Vagina (tissue), 2 donors: ENCODE results near the gene NID1.

Source experiments
- POLR2A ChIP-seq, 2 donors: fragments of 450-650 bp; IDR thresholded peaks; one replicate each; pipeline ENCODE4 v1.6.1; 2017; ENCODE audit warnings: antibody characterized with exemption in 2 of 2, mild to moderate bottlenecking in 2 of 2, moderate library complexity in 2 of 2
- POLR2AphosphoS5 ChIP-seq, 2 donors: sonication (generic); formaldehyde crosslinking; IDR thresholded peaks; one replicate each; pipeline ENCODE4 v1.9.0; 2017; ENCODE audit warnings: antibody characterized with exemption in 2 of 2, mild to moderate bottlenecking in 2 of 2, low read depth in 1 of 2; ENCODE audit not compliant: insufficient read depth in 1 of 2
- TF ChIP-seq, protein P1 (sequence below), 3 experiments: fragments of 450-650 bp in 2 of 3; fragments of 200-600 bp in 1 of 3; sonication (generic) in 1 of 3; IDR thresholded peaks; one replicate each; pipeline ENCODE4 v1.5.1; 2017 to 2019; ENCODE audit warnings: antibody characterized with exemption in 3 of 3, mild to moderate bottlenecking in 2 of 3, moderate library complexity in 2 of 3

DNA sequence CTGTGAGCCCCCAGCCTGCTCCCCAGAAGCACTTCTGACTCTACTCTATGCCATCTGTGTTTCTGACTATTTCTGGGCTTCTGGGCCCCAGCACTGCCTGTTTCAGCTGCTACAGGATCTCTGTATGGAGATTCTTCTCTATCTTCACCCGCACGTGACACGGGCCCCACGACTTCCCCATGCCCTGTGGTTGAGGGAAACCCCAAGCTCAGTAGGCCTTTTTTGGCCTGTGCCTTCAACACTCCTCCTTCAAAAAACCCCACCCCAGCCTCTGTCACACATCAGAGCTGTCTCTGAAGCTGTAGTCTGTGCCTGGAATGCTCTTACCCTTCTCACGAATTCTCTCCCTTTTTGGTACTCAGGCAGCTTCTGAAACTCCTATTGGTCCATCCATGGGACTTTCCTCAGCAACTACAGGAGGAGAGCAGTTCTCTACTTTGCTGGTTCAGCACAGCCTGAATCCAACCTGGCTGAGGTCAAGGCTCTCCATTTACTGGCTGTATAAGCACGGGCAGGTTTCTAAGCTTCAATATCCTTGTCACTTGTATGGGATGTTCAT is 2.0 kb upstream of the NID1 start:
- TF ChIP-seq, protein P1, sequence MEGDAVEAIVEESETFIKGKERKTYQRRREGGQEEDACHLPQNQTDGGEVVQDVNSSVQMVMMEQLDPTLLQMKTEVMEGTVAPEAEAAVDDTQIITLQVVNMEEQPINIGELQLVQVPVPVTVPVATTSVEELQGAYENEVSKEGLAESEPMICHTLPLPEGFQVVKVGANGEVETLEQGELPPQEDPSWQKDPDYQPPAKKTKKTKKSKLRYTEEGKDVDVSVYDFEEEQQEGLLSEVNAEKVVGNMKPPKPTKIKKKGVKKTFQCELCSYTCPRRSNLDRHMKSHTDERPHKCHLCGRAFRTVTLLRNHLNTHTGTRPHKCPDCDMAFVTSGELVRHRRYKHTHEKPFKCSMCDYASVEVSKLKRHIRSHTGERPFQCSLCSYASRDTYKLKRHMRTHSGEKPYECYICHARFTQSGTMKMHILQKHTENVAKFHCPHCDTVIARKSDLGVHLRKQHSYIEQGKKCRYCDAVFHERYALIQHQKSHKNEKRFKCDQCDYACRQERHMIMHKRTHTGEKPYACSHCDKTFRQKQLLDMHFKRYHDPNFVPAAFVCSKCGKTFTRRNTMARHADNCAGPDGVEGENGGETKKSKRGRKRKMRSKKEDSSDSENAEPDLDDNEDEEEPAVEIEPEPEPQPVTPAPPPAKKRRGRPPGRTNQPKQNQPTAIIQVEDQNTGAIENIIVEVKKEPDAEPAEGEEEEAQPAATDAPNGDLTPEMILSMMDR (IDR thresholded peaks at IDR 0.05) = no peak
- TF ChIP-seq POLR2A (IDR thresholded peaks at IDR 0.05) (no peak), POLR2AphosphoS5 (IDR thresholded peaks at IDR 0.05; ENCODE audit: insufficient read depth in 1 of 2, low read depth in 1 of 2) (peak in 1 of 2 donors; percentile 41)
